GM12875 (cell line): ENCODE results near the gene SH3D21.

ENCODE experiments used
- H3K4me3 ChIP-seq: one replicate; pipeline ENCODE4 v1.5.1; 2011; ENCODE audit warnings: low read depth, low read length, control low read depth
- TF ChIP-seq, protein P1 (sequence below): IDR thresholded peaks from 2 replicates; pipeline ENCODE4 v1.5.1; 2011; ENCODE audit warnings: low read depth, mild to moderate bottlenecking, control low read depth, inconsistent platforms, low read length, moderate library complexity, borderline replicate concordance; ENCODE audit not compliant: insufficient read depth

SH3D21 gene

DNA sequence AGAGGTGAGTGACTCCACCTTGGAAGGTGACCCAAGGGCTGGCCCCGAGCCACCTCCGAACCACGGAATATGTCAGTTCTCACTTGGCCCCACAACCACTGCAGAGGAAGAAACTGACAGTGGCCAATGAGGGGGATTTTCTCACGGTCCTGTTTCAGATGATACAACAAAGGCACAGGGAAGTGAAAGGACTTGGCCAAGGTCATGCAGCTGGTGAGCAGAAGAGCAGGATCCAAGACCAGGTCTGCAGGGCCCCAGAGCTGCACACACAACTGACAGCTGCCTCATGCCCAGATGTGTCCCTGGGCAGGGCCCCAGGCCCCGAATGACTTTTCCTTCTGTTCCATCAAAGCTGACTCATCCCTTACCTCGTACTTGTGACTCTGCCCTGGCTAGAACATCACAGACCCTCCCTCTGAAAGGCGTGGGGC lies 43.1 kb downstream of the SH3D21 start:
- TF ChIP-seq, protein P1, sequence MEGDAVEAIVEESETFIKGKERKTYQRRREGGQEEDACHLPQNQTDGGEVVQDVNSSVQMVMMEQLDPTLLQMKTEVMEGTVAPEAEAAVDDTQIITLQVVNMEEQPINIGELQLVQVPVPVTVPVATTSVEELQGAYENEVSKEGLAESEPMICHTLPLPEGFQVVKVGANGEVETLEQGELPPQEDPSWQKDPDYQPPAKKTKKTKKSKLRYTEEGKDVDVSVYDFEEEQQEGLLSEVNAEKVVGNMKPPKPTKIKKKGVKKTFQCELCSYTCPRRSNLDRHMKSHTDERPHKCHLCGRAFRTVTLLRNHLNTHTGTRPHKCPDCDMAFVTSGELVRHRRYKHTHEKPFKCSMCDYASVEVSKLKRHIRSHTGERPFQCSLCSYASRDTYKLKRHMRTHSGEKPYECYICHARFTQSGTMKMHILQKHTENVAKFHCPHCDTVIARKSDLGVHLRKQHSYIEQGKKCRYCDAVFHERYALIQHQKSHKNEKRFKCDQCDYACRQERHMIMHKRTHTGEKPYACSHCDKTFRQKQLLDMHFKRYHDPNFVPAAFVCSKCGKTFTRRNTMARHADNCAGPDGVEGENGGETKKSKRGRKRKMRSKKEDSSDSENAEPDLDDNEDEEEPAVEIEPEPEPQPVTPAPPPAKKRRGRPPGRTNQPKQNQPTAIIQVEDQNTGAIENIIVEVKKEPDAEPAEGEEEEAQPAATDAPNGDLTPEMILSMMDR = no peak
- no peak overlapping the region for H3K4me3 ChIP-seq

DNA sequence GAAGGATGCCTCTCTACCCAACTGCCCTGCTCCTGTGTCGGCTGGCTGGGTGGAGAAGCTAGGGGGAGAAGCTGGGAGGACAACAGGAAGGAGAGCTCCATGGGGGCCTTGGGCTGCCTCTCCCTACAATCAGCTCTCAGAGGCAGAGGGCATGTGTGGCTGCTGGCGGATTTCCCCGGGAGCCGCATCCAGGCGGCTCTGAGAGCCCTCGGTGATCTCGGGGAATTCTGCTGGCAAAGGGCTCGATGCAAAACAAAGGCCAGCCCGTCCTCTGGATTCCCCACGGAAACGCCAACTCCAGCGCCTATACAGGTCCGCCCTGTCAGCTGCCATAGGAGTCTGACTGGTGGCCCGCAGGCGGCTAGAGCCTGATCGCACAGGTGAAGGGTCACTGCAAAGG lies 43.7 kb downstream of the SH3D21 start:
- H3K4me3 ChIP-seq = no peak overlapping the region
- TF ChIP-seq, protein P1 = no peak

DNA sequence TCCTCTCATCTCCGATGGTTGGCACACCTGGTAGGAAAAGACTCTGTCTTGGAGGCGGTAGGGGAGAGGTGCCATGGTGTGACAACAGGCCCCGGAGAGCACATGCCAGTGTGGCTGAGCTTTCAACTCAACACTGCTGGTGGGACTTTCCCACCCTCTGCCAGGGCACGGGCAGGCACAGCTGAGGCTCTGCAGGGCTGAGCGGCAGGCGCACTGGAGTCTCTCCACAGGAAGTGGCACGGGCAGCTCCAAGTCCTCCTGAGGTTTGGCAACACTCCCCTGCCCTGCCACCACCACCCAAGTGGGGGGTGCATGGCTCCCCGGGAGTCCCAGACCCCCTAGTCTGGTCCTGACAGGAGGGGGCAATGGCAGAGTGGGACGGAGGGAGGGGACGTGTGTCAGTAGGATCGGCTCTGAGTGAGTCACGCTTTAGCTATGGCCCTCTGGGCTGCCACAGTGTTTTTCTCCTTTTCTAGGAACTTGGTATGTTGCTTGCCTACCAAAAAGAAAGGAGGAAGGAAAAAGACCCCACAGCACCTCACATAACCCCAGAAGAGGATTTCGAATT lies 44.6 kb downstream of the SH3D21 start:
- no peak overlapping the region for H3K4me3 ChIP-seq
- TF ChIP-seq, protein P1 = no peak

DNA sequence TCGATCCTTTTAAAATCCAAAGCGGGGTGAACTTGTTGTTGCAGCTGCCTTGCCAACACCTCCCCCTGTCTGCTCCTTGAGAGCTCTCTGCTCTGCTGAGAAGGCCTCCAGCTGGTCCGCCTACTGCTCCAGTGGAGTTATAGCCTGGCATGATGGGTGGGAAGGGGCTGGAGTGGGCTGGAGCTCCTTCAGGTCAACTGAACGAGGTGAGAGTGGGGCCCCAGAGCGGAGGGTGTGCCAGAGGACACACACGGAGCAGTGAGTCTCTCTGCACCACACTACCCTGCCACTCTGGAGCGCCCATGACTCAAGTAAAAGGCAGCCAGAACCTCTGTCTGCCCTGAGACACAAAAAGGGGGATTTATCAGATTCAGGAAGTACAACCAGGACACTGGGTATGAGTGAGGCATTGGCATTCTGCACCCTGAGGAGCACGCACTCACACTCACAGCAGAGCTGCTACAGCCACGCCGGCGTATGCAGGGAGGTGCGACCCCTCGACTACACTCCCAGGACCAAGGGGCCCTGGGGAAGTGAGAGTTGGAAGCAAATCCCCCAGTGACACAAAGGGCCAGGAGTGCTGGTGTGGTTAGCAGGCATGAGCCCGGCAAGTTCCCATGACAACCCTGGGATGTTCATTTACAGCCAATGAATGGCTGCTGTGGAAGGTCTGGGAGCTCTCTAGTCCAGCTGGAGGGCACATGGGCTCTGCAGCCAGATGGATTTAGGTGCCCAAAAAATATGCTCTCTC lies 45.2 kb downstream of the SH3D21 start:
- TF ChIP-seq, protein P1 = no peak
- H3K4me3 ChIP-seq = no peak overlapping the region

DNA sequence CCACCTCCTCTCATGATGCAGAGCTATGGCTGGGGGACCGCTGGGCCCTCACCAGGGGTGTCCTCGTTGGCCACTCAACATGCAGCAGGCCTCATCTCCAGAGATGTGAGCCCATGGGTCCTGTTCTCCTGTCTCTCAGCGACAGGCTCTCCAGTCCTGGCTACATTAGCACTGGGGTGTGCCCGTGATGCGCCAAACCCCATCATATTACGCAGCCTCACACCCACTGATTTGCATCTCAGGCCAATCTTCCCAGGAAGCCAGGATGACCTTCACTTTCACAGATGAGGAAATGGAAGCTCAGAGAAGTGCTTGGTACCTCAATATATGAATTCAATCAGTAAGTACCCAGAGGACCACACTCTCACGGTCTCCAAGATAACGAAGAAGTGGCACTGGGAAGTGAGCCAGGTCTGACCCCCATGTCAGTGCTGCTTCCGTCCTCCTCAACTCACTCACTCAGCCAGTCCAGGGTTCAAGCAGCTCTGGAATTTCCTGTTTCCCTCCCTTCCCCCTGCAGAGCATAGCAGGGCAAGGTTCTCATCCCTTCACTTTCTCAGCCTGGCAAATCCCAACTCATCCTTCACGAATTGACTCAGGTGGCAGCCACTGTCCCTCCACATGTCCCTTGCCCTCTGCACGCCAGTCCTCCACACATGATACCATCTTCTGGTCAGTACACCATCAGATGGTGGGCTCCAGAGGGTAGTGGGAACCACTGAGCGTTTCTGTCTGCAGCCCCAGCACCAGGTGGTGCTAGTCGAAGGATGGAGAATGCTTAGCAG lies 46.1 kb downstream of the SH3D21 start:
- H3K4me3 ChIP-seq = no peak overlapping the region
- TF ChIP-seq, protein P1 = no peak

DNA sequence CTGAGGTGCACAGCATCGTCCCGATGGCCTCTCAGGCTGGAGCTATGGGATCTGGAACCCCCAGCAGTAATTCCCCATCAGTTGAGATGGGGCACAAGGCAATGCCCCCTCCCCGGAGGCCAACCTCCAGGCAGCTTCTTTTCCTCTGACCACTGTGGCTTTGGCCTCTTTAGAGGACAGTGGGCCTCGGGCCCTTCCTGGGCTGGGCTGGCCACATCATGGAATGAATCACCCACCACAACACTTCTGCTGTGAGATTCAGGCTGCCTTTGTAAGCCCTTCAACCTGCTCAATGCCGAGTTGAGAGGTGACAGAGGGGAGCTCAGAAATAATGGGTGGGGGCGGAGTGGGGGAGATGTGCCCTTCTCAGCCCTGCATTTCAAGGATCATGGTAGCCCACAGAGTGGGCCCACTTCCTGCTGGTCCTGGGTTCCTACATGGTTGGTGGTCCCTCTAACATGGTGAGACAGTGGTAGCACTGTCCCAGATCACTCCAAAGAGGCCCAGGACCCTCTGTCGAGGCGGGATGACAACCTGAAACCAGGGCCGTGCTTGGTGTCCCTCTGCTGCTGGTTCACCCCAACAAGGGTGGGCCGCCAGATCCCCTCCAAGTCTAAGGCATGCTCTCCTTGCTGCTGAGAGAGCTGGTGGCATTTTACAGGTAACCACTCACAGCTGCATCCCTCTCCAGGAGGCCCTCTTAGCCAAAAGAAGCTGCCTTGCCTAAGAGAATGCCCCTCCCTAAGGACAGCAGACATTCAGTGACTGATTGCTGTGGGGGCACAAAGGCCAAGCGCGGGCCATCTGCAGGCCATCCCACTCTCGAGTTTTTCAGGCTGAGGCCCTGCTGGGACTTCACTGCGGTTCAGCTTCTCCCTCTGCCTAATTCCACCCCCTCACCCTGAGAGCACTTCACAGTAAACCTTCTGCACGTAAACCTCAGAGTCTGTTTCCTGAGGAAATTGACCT lies 47.0 kb downstream of the SH3D21 start:
- no peak overlapping the region for H3K4me3 ChIP-seq
- TF ChIP-seq, protein P1 = no peak
